MM.1S (cell line): ENCODE results near the gene HABP4.

Source experiments
- CTCF ChIP-seq: fragments of 300-600 bp; sonication (generic); IDR thresholded peaks from 2 replicates; pipeline ENCODE4 v1.5.1; 2016; ENCODE audit warnings: antibody characterized with exemption, low read length, mixed read lengths
- EZH2 ChIP-seq: fragments of 300-600 bp; sonication (generic); optimal IDR thresholded peaks from 2 replicates; pipeline ENCODE3; 2017; ENCODE audit warnings: low read depth, mild to moderate bottlenecking, antibody characterized with exemption, low read length, mixed read lengths
- EZH2phosphoT487 ChIP-seq: fragments of 300-600 bp; sonication (generic); IDR thresholded peaks from 2 replicates; pipeline ENCODE4 v1.6.1; 2018; ENCODE audit warnings: antibody characterized with exemption, low read length

- TF ChIP-seq CTCF (no peak), EZH2phosphoT487 (no peak), EZH2 (no peak)
Observed at GRCh38 chr9:96436063-96436455, 13.9 kb upstream of the HABP4 start.
